NT2/D1 (cell line): ENCODE measurements around the gene SELENOH.

Source experiments
- DNase-seq: peaks from one replicate; pipeline ENCODE4 v3.0.0-alpha.2; 2011; ENCODE audit warnings: low read depth, low spot score
- H3K27me3 ChIP-seq: 2 replicates; pipeline ENCODE4 v1.6.0; 2011; ENCODE audit warnings: mild to moderate bottlenecking; ENCODE audit not compliant: insufficient read length, insufficient read depth
- H3K36me3 ChIP-seq: 2 replicates; pipeline ENCODE4 v1.6.1; 2011; ENCODE audit warnings: mild to moderate bottlenecking, low read length, mixed read lengths; ENCODE audit not compliant: insufficient read depth, insufficient read length
- H3K4me1 ChIP-seq: 2 replicates; pipeline ENCODE4 v1.5.1; 2011; ENCODE audit not compliant: insufficient read depth, insufficient read length
- H3K4me3 ChIP-seq: 2 replicates; pipeline ENCODE4 v1.5.1; 2011; ENCODE audit warnings: low read depth; ENCODE audit not compliant: insufficient read length
- H3K9ac ChIP-seq: 2 replicates; pipeline ENCODE4 v1.6.0; 2011; ENCODE audit warnings: low read depth; ENCODE audit not compliant: insufficient read length
- H3K9me3 ChIP-seq: 2 replicates; pipeline ENCODE4 v1.5.1; 2011; ENCODE audit warnings: mild to moderate bottlenecking, low read length; ENCODE audit not compliant: insufficient read depth
- SUZ12 ChIP-seq: IDR thresholded peaks from 2 replicates; pipeline ENCODE4 v1.6.1; 2011; ENCODE audit not compliant: insufficient read length, insufficient read depth; ENCODE audit errors: extremely low read depth
- YY1 ChIP-seq: IDR thresholded peaks from 2 replicates; pipeline ENCODE4 v1.6.1; 2011; ENCODE audit not compliant: insufficient read length, insufficient read depth
- ZNF274 ChIP-seq: IDR thresholded peaks from 2 replicates; pipeline ENCODE4 v1.6.1; 2011; ENCODE audit warnings: mild to moderate bottlenecking, low read depth, low read length

SELENOH gene

DNA sequence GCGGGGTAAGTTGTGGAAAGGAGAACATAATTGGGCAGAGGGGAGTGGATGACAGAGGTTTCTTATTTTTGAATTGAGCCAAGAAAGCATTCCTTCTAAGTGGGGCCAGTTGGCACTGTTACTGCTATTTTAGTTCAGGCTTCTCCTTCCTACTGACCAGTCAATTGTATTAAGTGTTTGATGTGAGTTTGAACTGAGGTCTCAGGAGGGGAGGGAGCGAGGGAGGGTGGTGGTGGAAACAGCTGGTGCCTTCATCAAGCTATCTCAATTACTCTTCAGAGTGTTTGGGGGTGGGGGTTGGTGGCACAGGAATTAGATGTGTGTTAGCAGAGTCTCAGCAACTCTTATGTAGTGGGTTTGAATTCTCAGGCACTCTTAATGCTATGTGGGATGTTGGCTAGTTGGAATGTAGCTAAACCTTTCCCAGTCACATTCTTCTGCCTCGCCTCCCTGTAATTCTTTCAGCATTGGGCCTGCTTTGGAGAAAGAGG, 34.8 kb downstream of the SELENOH start:
- H3K4me1 ChIP-seq = no peaks in the 10 kb centered on the region
- DNase-seq = no peak
- H3K36me3 ChIP-seq = peaks cover 21% of the 10 kb centered on the region
- H3K4me3 ChIP-seq = no peak overlapping the region
- peak overlapping the region; percentile 36 for H3K9ac ChIP-seq
- no peaks in the 10 kb centered on the region for H3K9me3 ChIP-seq
- TF ChIP-seq YY1 = no peak
- TF ChIP-seq ZNF274 = no peak
- no peak for TF ChIP-seq SUZ12
- H3K27me3 ChIP-seq = no peaks in the 10 kb centered on the region

DNA sequence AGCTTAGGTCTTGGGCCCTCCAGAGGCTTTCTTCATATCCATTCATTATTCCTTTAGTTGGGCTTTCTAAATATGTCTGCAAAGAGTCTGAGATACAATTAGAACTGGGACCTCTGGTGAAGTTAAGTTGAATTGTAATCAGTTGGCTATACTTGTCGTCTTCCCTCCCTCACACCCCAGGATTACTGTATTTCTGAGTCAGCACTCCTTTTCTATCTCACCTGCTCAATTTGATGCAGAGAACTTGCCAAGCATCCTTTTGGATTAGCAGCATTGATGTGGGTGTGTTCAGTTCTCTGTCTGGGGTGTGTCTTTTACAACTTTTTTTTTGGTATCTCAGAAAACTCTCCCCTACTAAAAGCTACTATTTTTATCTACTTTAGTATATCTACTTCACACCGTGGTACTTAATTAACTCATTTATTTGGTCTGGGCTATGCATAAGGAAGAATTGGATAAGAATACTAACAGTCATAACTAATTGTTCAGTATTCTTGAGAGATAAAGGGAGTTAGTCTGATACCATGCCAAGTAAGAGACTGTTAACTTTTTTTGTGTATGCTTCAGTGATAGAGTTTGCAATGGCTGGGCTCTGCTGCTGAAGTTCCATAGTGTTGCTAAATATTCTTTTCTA, 35.4 kb downstream of the SELENOH start:
- H3K36me3 ChIP-seq = peaks cover 16% of the 10 kb centered on the region
- H3K4me3 ChIP-seq = no peak overlapping the region
- DNase-seq = no peak
- H3K9me3 ChIP-seq = no peaks in the 10 kb centered on the region
- H3K4me1 ChIP-seq = peaks cover 1% of the 10 kb centered on the region
- no peak for TF ChIP-seq SUZ12
- TF ChIP-seq YY1 = no peak
- no peak for TF ChIP-seq ZNF274
- no peak overlapping the region for H3K9ac ChIP-seq
- no peaks in the 10 kb centered on the region for H3K27me3 ChIP-seq

GRCh38 chr11:57777969-57778317, 36.7 kb downstream of the SELENOH start:
- Histone ChIP-seq H3K4me1 (peaks cover 2% of the 10 kb centered on the region), H3K27me3 (no peaks in the 10 kb centered on the region), H3K36me3 (peaks cover 21% of the 10 kb centered on the region), H3K9ac (no peak overlapping the region), H3K9me3 (no peaks in the 10 kb centered on the region), H3K4me3 (no peak overlapping the region)
- TF ChIP-seq YY1 (no peak), ZNF274 (no peak), SUZ12 (no peak)
- DNase-seq = no peak

DNA sequence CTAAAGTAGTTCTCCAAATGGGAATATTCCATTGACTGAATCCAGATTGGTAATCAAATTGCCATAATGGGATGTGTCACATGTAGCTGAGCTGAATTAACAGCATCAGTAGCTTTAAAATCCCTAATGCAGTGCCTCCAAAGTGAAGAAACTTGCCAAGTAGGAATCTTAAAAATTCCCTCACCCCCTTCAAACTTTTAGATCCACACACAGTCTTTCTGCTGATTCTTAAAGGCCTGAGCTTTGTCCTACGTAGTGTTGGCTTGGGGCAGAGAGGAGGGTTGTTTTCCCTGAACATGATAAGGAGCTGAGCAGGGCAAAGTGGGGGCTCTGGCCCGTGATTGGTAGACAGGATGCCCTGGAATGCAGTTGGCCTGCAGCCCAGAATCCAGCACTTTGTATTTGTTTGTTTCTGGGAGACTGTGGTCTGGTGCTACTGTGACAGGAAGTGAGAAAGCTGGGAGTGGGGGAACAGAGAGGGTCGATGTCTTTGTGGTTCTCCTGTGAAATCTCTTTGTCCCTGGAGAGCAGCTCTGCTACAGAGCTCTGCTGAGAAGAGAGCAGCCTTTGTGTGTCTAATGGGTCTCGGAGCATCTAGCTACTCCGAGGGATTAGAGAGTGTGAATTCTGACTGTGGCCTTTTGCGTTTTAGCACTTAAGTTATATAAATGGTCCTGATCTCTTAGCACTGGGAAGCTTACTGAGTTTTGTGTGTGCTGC, 37.2 kb downstream of the SELENOH start:
- peaks cover 2% of the 10 kb centered on the region for H3K4me1 ChIP-seq
- peak; percentile 95 for DNase-seq
- TF ChIP-seq YY1 (no peak), ZNF274 (no peak), SUZ12 (no peak)
- no peak overlapping the region for H3K4me3 ChIP-seq
- H3K27me3 ChIP-seq = no peaks in the 10 kb centered on the region
- peak overlapping the region; percentile 44 for H3K9ac ChIP-seq
- peaks cover 21% of the 10 kb centered on the region for H3K36me3 ChIP-seq
- no peaks in the 10 kb centered on the region for H3K9me3 ChIP-seq

- no peaks in the 10 kb centered on the region for H3K9me3 ChIP-seq
- peaks cover 2% of the 10 kb centered on the region for H3K4me1 ChIP-seq
- TF ChIP-seq ZNF274 = no peak
- no peak for TF ChIP-seq YY1
- no peak for TF ChIP-seq SUZ12
- H3K36me3 ChIP-seq = peaks cover 17% of the 10 kb centered on the region
- DNase-seq = peak; percentile 81
- no peaks in the 10 kb centered on the region for H3K27me3 ChIP-seq
- peak overlapping the region; percentile 44 for H3K9ac ChIP-seq
- no peak overlapping the region for H3K4me3 ChIP-seq
These were observed 38.0 kb downstream of the SELENOH start for GRCh38 chr11:57779276-57779675.

DNA sequence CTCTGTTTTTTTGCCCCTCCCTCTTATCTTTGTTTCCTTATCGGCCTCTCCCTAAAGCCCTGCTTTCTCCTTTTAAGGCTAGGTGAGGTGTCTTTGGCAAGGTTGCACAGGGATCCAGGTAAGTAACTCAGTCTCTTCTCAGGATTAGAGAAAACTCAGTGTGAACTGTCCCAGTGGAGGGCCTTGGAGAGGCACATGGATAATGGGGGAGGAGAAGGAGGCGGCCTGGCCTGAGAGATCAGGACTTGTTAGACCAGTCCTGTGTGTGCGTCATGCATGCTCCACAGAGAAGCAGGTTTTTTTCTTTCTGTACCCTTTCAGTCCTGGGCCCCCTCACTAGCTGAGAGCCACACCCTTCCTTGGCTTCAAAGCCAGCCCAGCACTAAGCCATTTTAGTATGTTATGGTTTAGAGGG, 40.2 kb downstream of the SELENOH start:
- no peaks in the 10 kb centered on the region for H3K27me3 ChIP-seq
- DNase-seq = no peak
- peaks cover 22% of the 10 kb centered on the region for H3K36me3 ChIP-seq
- H3K9ac ChIP-seq = no peak overlapping the region
- H3K9me3 ChIP-seq = no peaks in the 10 kb centered on the region
- H3K4me1 ChIP-seq = peaks cover 2% of the 10 kb centered on the region
- no peak for TF ChIP-seq YY1
- TF ChIP-seq ZNF274 = no peak
- no peak for TF ChIP-seq SUZ12
- no peak overlapping the region for H3K4me3 ChIP-seq

- Histone ChIP-seq H3K4me3 (no peak overlapping the region), H3K9me3 (no peaks in the 10 kb centered on the region), H3K9ac (no peak overlapping the region), H3K4me1 (peaks cover 2% of the 10 kb centered on the region), H3K36me3 (peaks cover 22% of the 10 kb centered on the region), H3K27me3 (no peaks in the 10 kb centered on the region)
- no peak for TF ChIP-seq YY1
- TF ChIP-seq ZNF274 = no peak
- TF ChIP-seq SUZ12 = no peak
- DNase-seq = no peak
These were observed 43.8 kb downstream of the SELENOH start for GRCh38 chr11:57785072-57785471.
